Measurements from ENCODE around the gene DAZ3.
"Not testable (repeated sequence)": the region's sequence is repeated elsewhere in the genome, so short reads cannot be mapped to it uniquely, and the experiment has no call there.

DAZ3 gene

DNA sequence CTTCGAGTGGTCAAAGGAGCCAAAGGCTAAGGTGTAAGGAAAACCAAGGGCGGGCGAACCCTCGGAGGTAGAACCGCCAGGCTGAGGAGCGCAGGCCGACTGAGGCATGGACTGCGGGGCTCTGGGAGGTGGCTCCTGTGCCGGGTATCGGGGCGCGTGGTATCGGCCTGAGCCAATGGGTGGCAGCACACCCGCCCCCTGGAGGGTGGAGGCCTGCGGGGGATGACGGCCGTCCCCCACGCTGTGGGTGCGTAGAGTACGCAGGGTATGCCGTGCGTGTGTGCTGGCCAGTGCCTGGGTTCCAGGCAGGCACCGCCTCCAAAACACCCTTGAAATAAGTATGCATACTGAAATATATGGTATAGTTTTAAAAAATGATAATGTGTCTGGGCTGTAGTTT is at the start of gene DAZ3:
Gene DAZ3, minus strand, starts transcription at position 101 of the 400 bp plus-strand sequence. CDS start 208 bp downstream, outside the sequence.
- DNase-seq = not testable (repeated sequence)

- not testable (repeated sequence) for DNase-seq
Observed at GRCh38 chrY:24833619-24834018, 20.4 kb upstream of the DAZ3 start, which contains the start of gene DAZ4. DAZ4 (plus strand) TSS chrY:24833919; CDS start chrY:24834127, 208 bp downstream.

DNA sequence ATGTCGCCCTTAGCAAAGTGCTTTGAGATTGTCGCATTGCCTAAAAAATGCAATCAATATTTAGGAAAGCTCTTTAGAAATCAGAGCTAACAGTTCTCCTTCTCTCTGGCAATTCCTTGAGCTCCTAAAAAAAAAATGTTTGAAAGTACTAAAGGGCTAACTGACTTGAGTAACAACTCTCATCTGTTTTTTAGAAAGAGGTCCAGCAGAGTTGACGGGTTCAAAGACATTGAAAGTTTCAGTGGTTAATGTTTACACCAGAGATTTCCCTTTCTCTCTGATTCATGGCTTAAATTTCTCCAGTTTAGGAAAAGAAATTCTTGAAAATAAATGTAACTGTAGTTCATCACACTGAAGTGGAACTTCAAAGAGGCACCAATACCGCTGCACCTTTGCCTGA is 11.9 kb upstream of the DAZ3 start:
- not testable (repeated sequence) for DNase-seq

GRCh38 chrY:24824184-24824879 is 11.1 kb upstream of the DAZ3 start:
- DNase-seq = not testable (repeated sequence)

- not testable (repeated sequence) for DNase-seq
Observed at GRCh38 chrY:24821836-24822235, 8.6 kb upstream of the DAZ3 start.

All from hematopoietic multipotent progenitor cell treated with erythropoietin and hydrocortisone succinate and interleukin-3 and kit ligand, for 8 days (in vitro differentiated cells).